M059J (cell line): ENCODE measurements around the gene NKX2-3. TPM values are rescaled to one million over a fixed set of nuclear protein-coding genes. Genes with fewer than 3 reads are reported as not detected.

Experiments used
- DNase-seq: peaks from one replicate; pipeline ENCODE4 v3.0.0-alpha.2; 2012; ENCODE audit warnings: low read depth
- total RNA-seq: library from RNA; depleted of rRNA; stranded (reverse); fragments of >200 nt; shearing (Covaris generic); gene quantifications from 2 replicates; pipeline ENCODE4 v1.2.3, GENCODE V29; 2014; rRNA removed

Gene NKX2-3
- total RNA-seq: 0.12 TPM in 1 of 2 replicates, not detected in the other

- peak; percentile 36 for DNase-seq
These were observed at the start of gene NKX2-3 for GRCh38 chr10:99532687-99533495. NKX2-3 (plus strand) TSS chr10:99532942; CDS start chr10:99533132, 190 bp downstream.

DNA sequence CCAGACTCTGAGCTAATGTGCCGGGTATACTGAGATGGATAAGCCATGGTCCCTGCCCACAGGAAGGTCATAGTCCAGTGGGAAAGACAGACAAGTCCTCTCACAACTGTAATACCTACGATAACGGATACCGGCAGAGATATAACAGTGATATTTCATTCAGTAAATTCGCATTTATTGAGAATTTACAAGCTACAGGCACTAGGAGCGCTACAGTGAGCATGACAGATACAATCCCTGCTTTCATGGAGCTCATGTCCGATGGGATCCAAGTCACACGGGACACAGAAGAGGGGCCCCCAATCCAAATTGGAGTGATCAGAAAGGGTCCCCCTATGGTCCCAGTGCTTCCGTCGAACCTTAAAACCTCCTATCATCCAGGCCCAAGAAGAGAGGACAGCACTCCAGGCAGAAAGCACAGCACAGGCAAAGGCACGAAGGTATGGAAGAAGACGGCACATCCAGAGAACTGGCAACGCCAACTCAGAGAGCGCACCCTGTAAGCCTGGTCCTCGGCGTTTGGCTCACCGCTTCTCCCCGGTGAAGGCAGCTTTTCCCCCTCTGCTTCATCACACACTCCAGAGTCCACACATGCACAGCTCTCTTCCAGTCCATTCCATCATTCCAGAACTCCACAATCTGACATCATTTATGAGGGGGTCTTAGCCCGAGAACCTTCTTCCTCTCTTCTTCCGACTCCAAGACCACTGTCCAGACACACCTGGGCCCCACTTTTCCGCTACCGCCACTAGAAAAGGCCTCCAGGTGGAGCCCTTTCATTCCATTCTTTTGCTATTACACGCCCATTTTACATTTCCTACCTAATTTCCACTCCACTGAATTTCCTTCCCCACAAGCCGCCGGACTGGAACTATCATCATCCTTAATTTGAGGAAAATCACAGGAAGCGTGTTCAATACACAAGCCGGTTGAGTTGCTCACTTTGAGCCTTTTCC is 47.8 kb upstream of the NKX2-3 start:
- DNase-seq: no peak

- no peak for DNase-seq
These were observed 45.5 kb upstream of the NKX2-3 start for GRCh38 chr10:99487125-99487807.

DNA sequence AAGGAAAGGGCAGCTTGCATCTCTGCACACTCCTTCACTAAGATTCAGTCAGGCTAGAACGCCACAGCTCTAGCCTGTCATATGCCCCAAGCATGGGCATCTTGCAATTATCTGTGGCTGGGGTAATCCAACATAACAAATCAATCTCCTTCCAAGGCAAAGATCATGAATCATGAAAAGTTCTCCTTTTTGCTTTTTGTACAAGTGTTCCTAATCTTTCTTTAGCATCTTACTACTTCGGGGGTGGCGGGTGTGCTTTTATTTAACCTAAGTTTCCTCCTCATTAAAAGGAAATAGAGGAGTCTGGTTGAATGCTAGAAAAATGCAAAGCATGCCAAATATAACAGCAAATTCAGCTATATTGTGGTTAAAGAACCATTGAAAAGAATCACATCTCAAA is 43.5 kb upstream of the NKX2-3 start:
- DNase-seq: no peak

GRCh38 chr10:99497343-99498025 is 35.3 kb upstream of the NKX2-3 start:
- DNase-seq: peak; percentile 26

DNA sequence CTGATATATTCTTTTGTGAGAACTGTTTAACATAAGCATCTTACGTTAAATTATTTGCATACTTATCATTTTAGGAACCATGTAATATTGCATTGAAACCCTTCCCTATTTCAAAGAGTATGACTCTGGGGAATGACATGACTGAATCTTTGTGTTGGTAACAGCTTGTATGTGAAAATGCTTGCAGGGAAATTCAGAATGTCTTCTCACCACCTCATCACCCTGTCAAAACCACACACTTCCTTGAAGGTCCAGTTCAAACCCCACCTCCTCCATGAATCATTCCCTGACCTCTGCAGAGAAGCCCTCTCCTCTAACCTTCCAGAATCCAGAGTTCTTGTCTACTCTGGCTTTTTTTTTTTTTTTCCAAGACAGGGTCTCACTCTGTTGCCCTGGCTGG is 26.3 kb upstream of the NKX2-3 start:
- DNase-seq: peak; percentile 42

- DNase-seq: no peak
These were observed 25.5 kb upstream of the NKX2-3 start for GRCh38 chr10:99507265-99507664.

GRCh38 chr10:99513061-99513460 is 19.7 kb upstream of the NKX2-3 start:
- DNase-seq: no peak

GRCh38 chr10:99519690-99520039 is 13.1 kb upstream of the NKX2-3 start:
- no peak for DNase-seq

- peak; percentile 55 for DNase-seq
These were observed 12.5 kb upstream of the NKX2-3 start for GRCh38 chr10:99520040-99520846.

GRCh38 chr10:99520847-99521764 is 11.6 kb upstream of the NKX2-3 start:
- no peak for DNase-seq

- DNase-seq: no peak
These were observed 10.8 kb upstream of the NKX2-3 start for GRCh38 chr10:99521765-99522469.

GRCh38 chr10:99522470-99523250 is 10.1 kb upstream of the NKX2-3 start:
- no peak for DNase-seq

GRCh38 chr10:99523251-99523773 is 9.4 kb upstream of the NKX2-3 start:
- DNase-seq: no peak

GRCh38 chr10:99524050-99524666 is 8.6 kb upstream of the NKX2-3 start:
- peak; percentile 37 for DNase-seq

- no peak for DNase-seq
These were observed 7.9 kb upstream of the NKX2-3 start for GRCh38 chr10:99524736-99525380.

DNA sequence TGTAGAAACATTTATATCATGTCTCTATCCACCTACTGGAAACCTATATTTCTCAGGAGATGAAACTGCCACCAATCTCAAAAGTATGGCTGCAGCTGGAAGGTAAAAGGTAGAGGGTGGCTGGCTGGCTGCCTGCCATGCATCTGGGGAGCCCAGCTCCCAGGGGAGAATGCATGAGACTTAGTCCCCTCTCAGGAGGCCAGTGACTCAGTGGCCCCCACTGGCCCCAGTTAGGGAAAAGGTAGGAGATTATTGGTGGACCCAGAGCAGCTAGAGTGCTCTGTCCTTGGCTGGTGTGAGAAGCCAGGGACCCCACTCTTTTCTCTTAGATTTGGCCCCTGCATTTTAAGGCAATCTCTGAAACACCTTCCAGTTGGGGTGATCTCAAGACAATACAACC is 6.8 kb upstream of the NKX2-3 start:
- DNase-seq: no peak
